ENCODE data around the gene ASTN2. TPM values are rescaled to one million over a fixed set of nuclear protein-coding genes. Genes with fewer than 3 reads are reported as not detected.

Gene ASTN2
- total RNA-seq, 1 donor from 2014 or later, result 2.3 TPM

GRCh38 chr9:117379341-117379740, 35.5 kb downstream of the ASTN2 start:
- no peaks in the 10 kb centered on the region for H3K36me3 ChIP-seq
- H3K9me3 ChIP-seq, result no peaks in the 10 kb centered on the region
- H3K4me3 ChIP-seq, result no peak overlapping the region
- no peaks in the 10 kb centered on the region for H3K27me3 ChIP-seq
- no peaks in the 10 kb centered on the region for H3K4me1 ChIP-seq
- intact Hi-C loops (cut with DNase I), result no loop called here
- no peak for DNase-seq (ENCODE audit: low spot score in 2 of 2)
- H3K27ac ChIP-seq, result no peak overlapping the region
- TF ChIP-seq, protein P1, sequence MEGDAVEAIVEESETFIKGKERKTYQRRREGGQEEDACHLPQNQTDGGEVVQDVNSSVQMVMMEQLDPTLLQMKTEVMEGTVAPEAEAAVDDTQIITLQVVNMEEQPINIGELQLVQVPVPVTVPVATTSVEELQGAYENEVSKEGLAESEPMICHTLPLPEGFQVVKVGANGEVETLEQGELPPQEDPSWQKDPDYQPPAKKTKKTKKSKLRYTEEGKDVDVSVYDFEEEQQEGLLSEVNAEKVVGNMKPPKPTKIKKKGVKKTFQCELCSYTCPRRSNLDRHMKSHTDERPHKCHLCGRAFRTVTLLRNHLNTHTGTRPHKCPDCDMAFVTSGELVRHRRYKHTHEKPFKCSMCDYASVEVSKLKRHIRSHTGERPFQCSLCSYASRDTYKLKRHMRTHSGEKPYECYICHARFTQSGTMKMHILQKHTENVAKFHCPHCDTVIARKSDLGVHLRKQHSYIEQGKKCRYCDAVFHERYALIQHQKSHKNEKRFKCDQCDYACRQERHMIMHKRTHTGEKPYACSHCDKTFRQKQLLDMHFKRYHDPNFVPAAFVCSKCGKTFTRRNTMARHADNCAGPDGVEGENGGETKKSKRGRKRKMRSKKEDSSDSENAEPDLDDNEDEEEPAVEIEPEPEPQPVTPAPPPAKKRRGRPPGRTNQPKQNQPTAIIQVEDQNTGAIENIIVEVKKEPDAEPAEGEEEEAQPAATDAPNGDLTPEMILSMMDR (IDR thresholded peaks at IDR 0.05), result no peak

DNA sequence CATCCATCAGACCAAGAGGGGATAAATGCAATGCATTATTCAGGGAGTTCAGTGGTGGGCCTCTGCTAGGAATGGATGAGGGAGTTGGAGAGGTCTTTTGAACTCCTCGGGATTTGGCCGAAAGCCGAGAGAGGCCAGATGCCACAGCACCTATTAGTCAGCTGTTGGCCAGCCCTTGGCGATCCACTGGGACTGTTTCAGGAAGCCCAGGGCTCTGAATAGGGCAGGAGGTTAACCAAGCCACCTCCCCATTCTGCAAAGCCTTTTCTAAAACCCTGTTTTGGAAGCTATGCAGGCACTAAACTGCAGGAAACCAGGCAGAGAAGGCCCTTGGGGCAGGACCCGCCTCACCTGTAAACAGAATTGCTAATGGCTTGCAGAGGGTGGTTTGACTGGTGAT, 37.8 kb downstream of the ASTN2 start:
- Histone ChIP-seq H3K27ac (no peak overlapping the region), H3K9me3 (no peaks in the 10 kb centered on the region), H3K36me3 (no peaks in the 10 kb centered on the region), H3K4me1 (no peaks in the 10 kb centered on the region), H3K4me3 (no peak overlapping the region), H3K27me3 (no peaks in the 10 kb centered on the region)
- intact Hi-C loops (cut with DNase I), result no loop called here
- DNase-seq (ENCODE audit: low spot score in 2 of 2), result no peak
- TF ChIP-seq, protein P1 (IDR thresholded peaks at IDR 0.05), result no peak

- Histone ChIP-seq H3K27ac (no peak overlapping the region), H3K4me1 (no peaks in the 10 kb centered on the region), H3K4me3 (no peak overlapping the region), H3K9me3 (no peaks in the 10 kb centered on the region), H3K36me3 (no peaks in the 10 kb centered on the region), H3K27me3 (no peaks in the 10 kb centered on the region)
- no peak for DNase-seq (ENCODE audit: low spot score in 2 of 2)
- intact Hi-C loops (cut with DNase I), result no loop called here
- TF ChIP-seq, protein P1 (IDR thresholded peaks at IDR 0.05), result no peak
Measured at GRCh38 chr9:117375956-117376355, 38.9 kb downstream of the ASTN2 start.

DNA sequence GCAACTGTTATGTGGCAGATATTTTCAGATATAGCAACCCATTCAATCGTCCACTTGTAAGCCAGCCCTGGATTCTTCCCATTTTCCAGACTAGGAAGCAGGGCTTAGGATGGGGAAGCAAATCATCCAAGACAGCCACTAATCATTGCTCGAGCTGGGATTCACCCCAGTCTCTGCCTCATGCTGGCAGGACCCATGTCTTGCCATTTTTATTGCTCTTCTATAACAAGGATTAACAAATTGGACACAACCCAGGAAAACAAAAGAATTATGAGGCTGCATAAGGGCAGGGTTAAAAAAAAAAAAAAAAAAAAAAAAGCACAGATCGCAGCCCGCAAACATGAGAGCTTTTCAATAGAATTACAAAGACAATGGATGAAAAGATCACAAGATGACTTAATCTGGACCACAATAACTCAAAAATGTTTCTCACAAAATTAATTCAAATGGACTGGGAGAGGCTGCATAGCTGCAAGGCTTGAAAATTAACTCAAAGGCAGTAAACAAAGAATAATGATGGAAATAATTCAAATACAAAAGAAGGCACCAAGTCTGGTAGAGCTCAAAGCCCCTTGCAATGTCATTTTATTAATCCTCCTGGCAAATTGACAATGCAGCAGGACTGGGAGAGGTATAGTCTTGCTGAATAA, 40.7 kb downstream of the ASTN2 start:
- intact Hi-C loops (cut with DNase I), result no loop called here
- TF ChIP-seq, protein P1 (IDR thresholded peaks at IDR 0.05), result no peak
- no peaks in the 10 kb centered on the region for H3K9me3 ChIP-seq

DNA sequence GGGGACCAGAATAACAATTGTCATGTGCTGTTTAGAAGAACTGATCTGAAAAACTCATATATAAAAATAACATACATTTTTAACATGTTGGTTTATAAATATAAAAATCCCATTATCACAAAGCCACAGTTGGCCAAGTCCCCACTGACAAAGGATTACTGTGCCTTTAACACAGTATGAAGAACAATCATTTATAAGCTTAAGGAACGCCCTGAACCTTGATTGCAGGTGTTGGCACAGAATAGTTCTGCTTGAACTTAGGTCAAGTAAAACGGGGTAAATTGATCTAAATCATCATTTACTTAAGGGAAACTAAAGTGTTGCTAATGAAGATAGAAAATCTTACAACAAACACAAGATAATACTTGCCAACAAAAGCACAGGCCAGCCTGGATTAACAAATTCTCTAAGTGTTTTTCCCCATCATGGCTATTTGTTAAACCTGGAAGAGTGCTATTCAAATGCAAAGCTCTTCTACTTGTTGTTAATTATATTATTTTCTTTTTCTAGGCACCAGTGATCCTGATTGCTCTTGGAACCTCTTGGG, 46.1 kb downstream of the ASTN2 start:
- no peak overlapping the region for H3K4me3 ChIP-seq
- intact Hi-C loops (cut with DNase I), result no loop called here
- no peaks in the 10 kb centered on the region for H3K9me3 ChIP-seq
- H3K36me3 ChIP-seq, result no peaks in the 10 kb centered on the region
- TF ChIP-seq, protein P1 (IDR thresholded peaks at IDR 0.05), result no peak
- H3K27me3 ChIP-seq, result no peaks in the 10 kb centered on the region
- no peak for DNase-seq (ENCODE audit: low spot score in 2 of 2)
- H3K27ac ChIP-seq, result no peak overlapping the region
- no peaks in the 10 kb centered on the region for H3K4me1 ChIP-seq

More for the DNA sequence above, 40.7 kb downstream of the ASTN2 start:
- H3K27me3 ChIP-seq, result no peaks in the 10 kb centered on the region
- H3K4me1 ChIP-seq, result no peaks in the 10 kb centered on the region
- H3K4me3 ChIP-seq, result no peak overlapping the region
- no peak for DNase-seq (ENCODE audit: low spot score in 2 of 2)
- H3K36me3 ChIP-seq, result no peaks in the 10 kb centered on the region
- H3K27ac ChIP-seq, result no peak overlapping the region

Measured in ascending aorta (tissue), 2 donors.